22Rv1 (cell line): Measurements from ENCODE around the gene OR10A3.

Experiments used
- ZFX ChIP-seq: fragments of 450-650 bp; IDR thresholded peaks from 2 replicates; pipeline ENCODE4 v1.6.1; 2017; ENCODE audit warnings: antibody characterized with exemption, borderline replicate concordance
- TF ChIP-seq, protein P1 (sequence below): fragments of 450-650 bp; IDR thresholded peaks from 2 replicates; pipeline ENCODE4 v1.5.1; 2017; ENCODE audit warnings: mild to moderate bottlenecking

DNA sequence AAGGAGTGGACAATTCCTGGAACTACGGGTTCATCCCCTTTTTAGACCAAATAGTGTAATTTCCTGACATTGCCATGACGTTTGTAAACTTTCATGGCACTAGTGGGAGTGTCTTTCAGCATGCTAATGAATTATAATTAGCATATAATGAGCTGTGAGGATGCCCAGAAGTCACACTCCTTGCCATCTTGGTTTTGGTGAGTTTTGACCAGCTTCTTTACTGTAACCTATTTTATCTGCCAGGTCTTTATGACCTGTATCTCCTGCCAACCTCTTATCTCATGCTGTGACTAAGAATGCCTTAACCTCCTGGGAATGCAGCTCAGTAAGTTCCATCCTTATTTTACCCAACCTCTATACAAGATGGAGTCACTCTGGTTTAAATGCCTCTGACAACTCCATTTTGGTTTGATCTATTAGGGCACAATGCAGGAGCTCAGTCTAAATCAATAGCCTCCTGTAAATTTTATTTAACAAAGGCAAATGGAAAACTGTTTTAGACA lies 31.2 kb downstream of the OR10A3 start:
- TF ChIP-seq, protein P1, sequence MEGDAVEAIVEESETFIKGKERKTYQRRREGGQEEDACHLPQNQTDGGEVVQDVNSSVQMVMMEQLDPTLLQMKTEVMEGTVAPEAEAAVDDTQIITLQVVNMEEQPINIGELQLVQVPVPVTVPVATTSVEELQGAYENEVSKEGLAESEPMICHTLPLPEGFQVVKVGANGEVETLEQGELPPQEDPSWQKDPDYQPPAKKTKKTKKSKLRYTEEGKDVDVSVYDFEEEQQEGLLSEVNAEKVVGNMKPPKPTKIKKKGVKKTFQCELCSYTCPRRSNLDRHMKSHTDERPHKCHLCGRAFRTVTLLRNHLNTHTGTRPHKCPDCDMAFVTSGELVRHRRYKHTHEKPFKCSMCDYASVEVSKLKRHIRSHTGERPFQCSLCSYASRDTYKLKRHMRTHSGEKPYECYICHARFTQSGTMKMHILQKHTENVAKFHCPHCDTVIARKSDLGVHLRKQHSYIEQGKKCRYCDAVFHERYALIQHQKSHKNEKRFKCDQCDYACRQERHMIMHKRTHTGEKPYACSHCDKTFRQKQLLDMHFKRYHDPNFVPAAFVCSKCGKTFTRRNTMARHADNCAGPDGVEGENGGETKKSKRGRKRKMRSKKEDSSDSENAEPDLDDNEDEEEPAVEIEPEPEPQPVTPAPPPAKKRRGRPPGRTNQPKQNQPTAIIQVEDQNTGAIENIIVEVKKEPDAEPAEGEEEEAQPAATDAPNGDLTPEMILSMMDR, result no peak
- no peak for TF ChIP-seq ZFX
